ENCODE data around the gene MINDY4.

The MINDY4 gene

GRCh38 chr7:30735631-30736030 lies 35.6 kb upstream of the MINDY4 start:
- H3K79me2 ChIP-seq (ENCODE audit: insufficient read depth, low read length): no peaks in the 10 kb centered on the region
- no peaks in the 10 kb centered on the region for H3K36me3 ChIP-seq (ENCODE audit: low read length)
- no peak overlapping the region for H3K4me3 ChIP-seq (ENCODE audit: insufficient read depth, low read length, poor library complexity, severe bottlenecking)
- H3K9me2 ChIP-seq (replicated peaks; ENCODE audit: insufficient read depth, low read length): no peaks in the 10 kb centered on the region
- no peak overlapping the region for H3K9ac ChIP-seq (ENCODE audit: low read length)
- no peaks in the 10 kb centered on the region for H3F3A ChIP-seq (ENCODE audit: insufficient read depth)
- TF ChIP-seq EZH2phosphoT487 (conservative IDR thresholded peaks at IDR 0.05; ENCODE audit: low read length) (no peak), CTCF (IDR thresholded peaks at IDR 0.05; ENCODE audit: insufficient read depth, low read length, poor library complexity, severe bottlenecking) (no peak)
- H2AFZ ChIP-seq (ENCODE audit: low read depth, low read length, severe bottlenecking): no peak overlapping the region
- H3K9me3 ChIP-seq (ENCODE audit: insufficient read depth, low read length): no peaks in the 10 kb centered on the region
- H3K27ac ChIP-seq (ENCODE audit: low read depth, low read length): no peak overlapping the region
- no peaks in the 10 kb centered on the region for H3K27me3 ChIP-seq (ENCODE audit: low read length)
- no peaks in the 10 kb centered on the region for H4K20me1 ChIP-seq (ENCODE audit: low read depth, low read length)
- H3K4me2 ChIP-seq (ENCODE audit: low read depth, low read length, poor library complexity, severe bottlenecking): no peak overlapping the region

- no peaks in the 10 kb centered on the region for H3K9me3 ChIP-seq (ENCODE audit: insufficient read depth, low read length)
- H2AFZ ChIP-seq (ENCODE audit: low read depth, low read length, severe bottlenecking): no peak overlapping the region
- H3K27ac ChIP-seq (ENCODE audit: low read depth, low read length): no peak overlapping the region
- no peak overlapping the region for H3K4me3 ChIP-seq (ENCODE audit: insufficient read depth, low read length, poor library complexity, severe bottlenecking)
- no peaks in the 10 kb centered on the region for H4K20me1 ChIP-seq (ENCODE audit: low read depth, low read length)
- H3F3A ChIP-seq (ENCODE audit: insufficient read depth): no peaks in the 10 kb centered on the region
- no peak overlapping the region for H3K4me2 ChIP-seq (ENCODE audit: low read depth, low read length, poor library complexity, severe bottlenecking)
- no peaks in the 10 kb centered on the region for H3K79me2 ChIP-seq (ENCODE audit: insufficient read depth, low read length)
- no peaks in the 10 kb centered on the region for H3K36me3 ChIP-seq (ENCODE audit: low read length)
- no peak overlapping the region for H3K9ac ChIP-seq (ENCODE audit: low read length)
- no peaks in the 10 kb centered on the region for H3K9me2 ChIP-seq (replicated peaks; ENCODE audit: insufficient read depth, low read length)
- H3K27me3 ChIP-seq (ENCODE audit: low read length): no peaks in the 10 kb centered on the region
- no peak for TF ChIP-seq CTCF (IDR thresholded peaks at IDR 0.05; ENCODE audit: insufficient read depth, low read length, poor library complexity, severe bottlenecking)
- TF ChIP-seq EZH2phosphoT487 (conservative IDR thresholded peaks at IDR 0.05; ENCODE audit: low read length): no peak
Measured at GRCh38 chr7:30736291-30736690, 34.9 kb upstream of the MINDY4 start.

GRCh38 chr7:30738026-30738915 lies 32.9 kb upstream of the MINDY4 start:
- no peak overlapping the region for H2AFZ ChIP-seq (ENCODE audit: low read depth, low read length, severe bottlenecking)
- H3K79me2 ChIP-seq (ENCODE audit: insufficient read depth, low read length): no peaks in the 10 kb centered on the region
- no peak overlapping the region for H3K27ac ChIP-seq (ENCODE audit: low read depth, low read length)
- TF ChIP-seq CTCF (IDR thresholded peaks at IDR 0.05; ENCODE audit: insufficient read depth, low read length, poor library complexity, severe bottlenecking): no peak
- H3K4me3 ChIP-seq (ENCODE audit: insufficient read depth, low read length, poor library complexity, severe bottlenecking): no peak overlapping the region
- H3K36me3 ChIP-seq (ENCODE audit: low read length): no peaks in the 10 kb centered on the region
- H4K20me1 ChIP-seq (ENCODE audit: low read depth, low read length): no peaks in the 10 kb centered on the region
- H3K9me3 ChIP-seq (ENCODE audit: insufficient read depth, low read length): no peaks in the 10 kb centered on the region
- H3K27me3 ChIP-seq (ENCODE audit: low read length): no peaks in the 10 kb centered on the region
- no peaks in the 10 kb centered on the region for H3F3A ChIP-seq (ENCODE audit: insufficient read depth)
- H3K4me2 ChIP-seq (ENCODE audit: low read depth, low read length, poor library complexity, severe bottlenecking): no peak overlapping the region
- no peak overlapping the region for H3K9ac ChIP-seq (ENCODE audit: low read length)
- H3K9me2 ChIP-seq (replicated peaks; ENCODE audit: insufficient read depth, low read length): no peaks in the 10 kb centered on the region

Measured in SU-DHL-6 (cell line).